ENCODE data around the gene ENPP3.

GRCh38 chr6:131730264-131730663 is 93.2 kb downstream of the ENPP3 start:
- no peak for TF ChIP-seq CTCF (IDR thresholded peaks at IDR 0.05)
- no peak for TF ChIP-seq EZH2 (IDR thresholded peaks at IDR 0.05; ENCODE audit: borderline replicate concordance, insufficient read depth, low read depth, low read length, poor library complexity, severe bottlenecking)
